22Rv1 (cell line): ENCODE results near the gene CDKN2AIP.

Experiments
- ZFX ChIP-seq: fragments of 450-650 bp; IDR thresholded peaks from 2 replicates; pipeline ENCODE4 v1.6.1; 2017; ENCODE audit warnings: antibody characterized with exemption, borderline replicate concordance
- TF ChIP-seq, protein P1 (sequence below): fragments of 450-650 bp; IDR thresholded peaks from 2 replicates; pipeline ENCODE4 v1.5.1; 2017; ENCODE audit warnings: mild to moderate bottlenecking

DNA sequence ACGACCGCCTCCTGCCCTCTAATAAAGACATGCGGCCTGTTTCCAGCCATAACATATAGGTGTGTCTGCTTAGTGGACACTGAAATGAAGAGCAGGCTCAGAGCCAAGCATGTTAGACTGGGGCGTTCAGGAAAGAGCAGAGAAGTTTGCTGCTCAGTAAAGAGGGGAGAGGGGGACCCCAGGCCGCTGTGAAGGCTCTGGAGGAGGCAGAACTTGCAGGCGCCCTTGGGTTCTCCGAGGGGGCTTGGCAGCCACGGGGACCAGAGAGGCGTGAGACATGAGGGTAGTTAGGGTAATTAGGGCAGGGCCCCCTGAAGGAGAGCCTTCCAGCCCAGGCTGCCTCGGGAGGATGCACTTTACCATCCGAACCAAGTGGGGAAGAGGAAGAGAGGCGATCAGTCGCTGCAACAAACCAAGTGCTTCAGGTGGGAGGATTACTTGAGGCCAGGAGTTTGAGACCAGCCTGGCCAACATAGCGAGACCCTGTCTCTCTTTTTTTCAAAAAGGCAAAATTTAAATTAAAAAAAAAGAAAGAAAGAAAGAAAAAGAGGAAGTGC, 46.6 kb upstream of the CDKN2AIP start:
- TF ChIP-seq, protein P1, sequence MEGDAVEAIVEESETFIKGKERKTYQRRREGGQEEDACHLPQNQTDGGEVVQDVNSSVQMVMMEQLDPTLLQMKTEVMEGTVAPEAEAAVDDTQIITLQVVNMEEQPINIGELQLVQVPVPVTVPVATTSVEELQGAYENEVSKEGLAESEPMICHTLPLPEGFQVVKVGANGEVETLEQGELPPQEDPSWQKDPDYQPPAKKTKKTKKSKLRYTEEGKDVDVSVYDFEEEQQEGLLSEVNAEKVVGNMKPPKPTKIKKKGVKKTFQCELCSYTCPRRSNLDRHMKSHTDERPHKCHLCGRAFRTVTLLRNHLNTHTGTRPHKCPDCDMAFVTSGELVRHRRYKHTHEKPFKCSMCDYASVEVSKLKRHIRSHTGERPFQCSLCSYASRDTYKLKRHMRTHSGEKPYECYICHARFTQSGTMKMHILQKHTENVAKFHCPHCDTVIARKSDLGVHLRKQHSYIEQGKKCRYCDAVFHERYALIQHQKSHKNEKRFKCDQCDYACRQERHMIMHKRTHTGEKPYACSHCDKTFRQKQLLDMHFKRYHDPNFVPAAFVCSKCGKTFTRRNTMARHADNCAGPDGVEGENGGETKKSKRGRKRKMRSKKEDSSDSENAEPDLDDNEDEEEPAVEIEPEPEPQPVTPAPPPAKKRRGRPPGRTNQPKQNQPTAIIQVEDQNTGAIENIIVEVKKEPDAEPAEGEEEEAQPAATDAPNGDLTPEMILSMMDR = no peak
- no peak for TF ChIP-seq ZFX
